Mucosa of descending colon (tissue), 3 donors: Measurements from ENCODE around the gene SEPTIN12. TPM values are rescaled to one million over a fixed set of nuclear protein-coding genes. Genes with fewer than 3 reads are reported as not detected.

ENCODE experiments used
- ATAC-seq: fragments of 200-7000 bp; cut with Tn5 transposase; one replicate; pipeline ENCODE4 v1.9.1; 2020; ENCODE audit warnings: mild to moderate bottlenecking, moderate library complexity
- DNase-seq, 3 donors: peaks; one replicate each; pipeline ENCODE4 v3.0.0-alpha.2; 2020
- H3K36me3 ChIP-seq: fragments of 200-600 bp; one replicate; pipeline ENCODE4 v1.8.0; 2021; ENCODE audit warnings: low read depth, mild to moderate bottlenecking
- H3K4me1 ChIP-seq: fragments of 200-600 bp; one replicate; pipeline ENCODE4 v1.8.0; 2021; ENCODE audit warnings: low read depth, mild to moderate bottlenecking
- H3K4me3 ChIP-seq: fragments of 200-600 bp; one replicate; pipeline ENCODE4 v1.8.0; 2021; ENCODE audit warnings: mild to moderate bottlenecking
- H3K9me3 ChIP-seq: fragments of 200-600 bp; one replicate; pipeline ENCODE4 v1.8.0; 2021; ENCODE audit warnings: mild to moderate bottlenecking
- CTCF ChIP-seq: fragments of 200-600 bp; IDR thresholded peaks from one replicate; pipeline ENCODE4 v1.8.0; 2022; ENCODE audit warnings: antibody characterized with exemption, mild to moderate bottlenecking
- intact Hi-C, 2 donors: fragments of 100-400 bp; cut with DNase I in 1 of 2; cut with micrococcal nuclease in 1 of 2; formaldehyde crosslinking; loops; one replicate each; pipeline versions ENCODE4 v1.11.0 to v1.11.1; 2022; cut with DNase I, micrococcal nuclease
- total RNA-seq, 3 donors: library from RNA; stranded (reverse); fragmentation: NEBNext Ultra II Directional in 2 of 3; extraction: Animal tissue kit (Norgen Biotek cat#: 25700) in 2 of 3; gene quantifications; one replicate each; pipeline versions ENCODE4 v1.2.1 to v1.2.4, GENCODE V29; 2021 to 2023
- donor health status: DM: no; HTN: no; CAD: no; lungs with moderate emphysema.
- donor health status: DM: no; HTN: no; CAD: no.
- donor health status: DM: no; HTN: yes; CAD: no.

Gene SEPTIN12
- total RNA-seq, 3 donors from 2014 or later: 1.1 TPM; not detected in 2

DNA sequence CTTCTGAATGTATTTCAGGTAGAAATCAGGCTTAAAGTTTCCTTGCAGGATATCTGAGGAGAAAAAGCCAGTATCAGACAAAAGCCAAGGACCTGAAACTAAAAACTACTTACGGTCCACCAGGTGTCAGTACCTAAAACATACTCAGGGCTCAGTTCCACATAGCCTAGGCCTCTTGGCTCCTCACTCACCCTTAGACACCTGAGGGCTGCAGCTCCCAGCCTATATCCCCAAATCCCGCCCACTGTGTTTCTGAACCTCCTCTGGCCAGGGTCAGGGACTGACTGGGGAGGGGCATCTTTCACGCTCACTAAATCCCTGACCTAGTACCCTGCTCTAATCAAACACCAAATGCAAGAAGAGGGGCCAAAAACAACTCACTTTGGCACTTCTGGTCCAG, 23.1 kb upstream of the SEPTIN12 start:
- H3K4me1 ChIP-seq: no peaks in the 10 kb centered on the region
- DNase-seq (no peak), ATAC-seq (no peak)
- no peaks in the 10 kb centered on the region for H3K36me3 ChIP-seq
- H3K9me3 ChIP-seq: no peaks in the 10 kb centered on the region
- intact Hi-C loops: no loop called here
- H3K4me3 ChIP-seq: no peak overlapping the region
- no peak for TF ChIP-seq CTCF

DNA sequence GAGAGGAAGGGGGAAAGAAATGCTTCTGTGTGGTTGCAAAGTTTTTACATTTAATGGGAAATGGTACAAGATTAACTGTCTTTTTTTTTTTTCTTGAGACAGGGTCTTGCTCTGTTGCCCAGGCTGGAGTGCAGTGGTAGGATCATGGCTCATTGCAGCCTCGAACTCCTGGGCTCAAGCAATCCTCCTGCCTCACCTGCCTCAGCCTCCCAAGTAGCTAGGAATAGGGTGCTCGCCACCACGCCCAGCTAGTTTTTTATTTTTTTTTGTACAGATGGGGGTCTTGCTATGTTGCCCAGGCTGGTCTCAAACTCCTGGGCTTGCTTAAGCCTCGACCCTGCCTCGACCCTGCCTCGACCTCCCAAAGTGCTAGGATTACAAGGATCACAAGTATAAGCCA, 18.1 kb upstream of the SEPTIN12 start:
- intact Hi-C loops: no loop called here
- DNase-seq (no peak), ATAC-seq (no peak)
- Histone ChIP-seq H3K4me3 (no peak overlapping the region), H3K36me3 (no peaks in the 10 kb centered on the region), H3K4me1 (peaks cover 12% of the 10 kb centered on the region), H3K9me3 (no peaks in the 10 kb centered on the region)
- no peak for TF ChIP-seq CTCF

DNA sequence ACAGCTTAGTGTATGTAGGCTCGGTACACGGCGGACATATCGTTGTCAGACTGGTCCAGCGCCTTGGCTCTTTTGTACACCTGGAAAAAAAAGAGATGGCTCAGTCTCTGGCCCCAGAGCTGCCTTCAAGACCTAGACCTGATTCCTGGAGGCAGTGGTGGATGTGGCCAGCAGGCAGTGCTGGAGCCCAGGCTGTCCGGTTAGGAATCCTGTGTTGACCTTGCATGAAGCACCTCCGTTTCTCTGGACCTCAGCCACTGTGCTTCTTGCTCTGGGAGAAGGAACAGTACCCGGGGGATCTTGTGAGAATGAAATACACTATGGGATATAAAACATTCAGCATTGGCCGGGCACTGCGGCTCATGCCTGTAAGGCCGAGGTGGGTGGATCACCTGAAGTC, 17.1 kb upstream of the SEPTIN12 start:
- no peak for ATAC-seq
- TF ChIP-seq CTCF: no peak
- no peaks in the 10 kb centered on the region for H3K9me3 ChIP-seq
- intact Hi-C loops: no loop called here
- DNase-seq: no peak
- no peaks in the 10 kb centered on the region for H3K36me3 ChIP-seq
- no peak overlapping the region for H3K4me3 ChIP-seq
- peaks cover 19% of the 10 kb centered on the region for H3K4me1 ChIP-seq

DNA sequence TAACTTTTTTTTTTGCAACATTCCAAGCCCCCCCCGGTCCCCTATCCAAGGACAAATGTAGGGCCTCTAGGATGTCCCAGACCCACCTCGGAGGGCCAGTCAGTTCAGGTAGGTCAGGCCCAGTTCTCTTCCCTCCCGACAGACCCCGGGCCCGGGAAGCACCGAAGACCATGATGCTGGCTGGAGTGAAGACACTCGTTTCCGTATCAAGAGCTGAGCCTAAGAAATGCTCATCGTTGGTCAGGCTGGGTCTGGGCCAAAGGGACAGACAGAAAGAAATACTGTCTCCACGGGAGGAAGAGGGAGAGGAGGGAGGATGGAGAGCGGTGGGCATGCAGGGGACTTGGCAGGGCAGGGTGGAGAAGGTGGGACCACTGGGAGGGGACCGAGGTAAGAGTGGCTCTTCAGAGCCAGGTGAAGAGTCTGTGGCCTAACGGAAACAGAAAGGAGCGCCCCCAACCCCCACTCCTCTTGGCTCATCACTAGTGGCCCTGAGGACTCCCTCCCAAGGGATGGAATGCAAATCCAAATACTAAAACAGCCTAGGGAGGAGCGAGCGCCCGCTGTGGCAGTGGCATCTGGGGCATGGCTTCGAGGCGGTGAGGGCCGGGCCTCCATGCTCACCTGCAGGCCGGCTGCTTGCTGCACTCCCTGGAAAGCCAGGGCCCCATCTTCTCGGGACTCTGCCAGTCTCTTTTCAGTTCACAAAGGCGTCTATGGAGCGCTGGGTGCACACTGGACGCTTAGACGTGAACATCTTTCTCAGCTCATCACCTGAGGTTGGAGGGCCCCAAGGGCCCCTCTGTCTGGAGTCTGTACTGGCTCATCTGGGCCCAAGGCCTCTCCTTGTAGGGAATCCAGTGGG, 16.0 kb upstream of the SEPTIN12 start:
- intact Hi-C loops: no loop called here
- Histone ChIP-seq H3K4me3 (no peak overlapping the region), H3K4me1 (peaks cover 25% of the 10 kb centered on the region), H3K9me3 (no peaks in the 10 kb centered on the region), H3K36me3 (no peaks in the 10 kb centered on the region)
- DNase-seq (no peak), ATAC-seq (no peak)
- TF ChIP-seq CTCF: no peak

GRCh38 chr16:4803401-4803844, 15.3 kb upstream of the SEPTIN12 start:
- DNase-seq (no peak), ATAC-seq (no peak)
- Histone ChIP-seq H3K4me1 (peaks cover 25% of the 10 kb centered on the region), H3K4me3 (no peak overlapping the region), H3K36me3 (no peaks in the 10 kb centered on the region), H3K9me3 (no peaks in the 10 kb centered on the region)
- intact Hi-C loops: no loop called here
- no peak for TF ChIP-seq CTCF
